RWPE2 (cell line): ENCODE data around the gene KRT76.

ENCODE experiments used
- ATAC-seq: fragments of 200-7000 bp; cut with Tn5 transposase; 3 replicates; pipeline ENCODE4 v1.9.1; 2021; ENCODE audit warnings: low read depth
- DNase-seq: peaks from one replicate; pipeline ENCODE4 v3.0.0-alpha.2; 2020; ENCODE audit warnings: low spot score
- H3K27ac ChIP-seq: fragments of 450-650 bp; 2 replicates; pipeline ENCODE4 v1.5.1; 2017; ENCODE audit warnings: mild to moderate bottlenecking; ENCODE audit not compliant: poor library complexity, severe bottlenecking
- H3K27me3 ChIP-seq: fragments of 250-450 bp; sonication (Bioruptor Pico); 2 replicates; pipeline ENCODE4 v1.5.1; 2021; ENCODE audit warnings: mild to moderate bottlenecking, moderate library complexity; ENCODE audit not compliant: insufficient read depth, poor library complexity, severe bottlenecking
- H3K36me3 ChIP-seq: fragments of 250-450 bp; sonication (Bioruptor Pico); 2 replicates; pipeline ENCODE4 v1.5.1; 2020; ENCODE audit warnings: low read depth, mild to moderate bottlenecking, moderate library complexity
- H3K4me1 ChIP-seq: fragments of 250-450 bp; sonication (Bioruptor Pico); 2 replicates; pipeline ENCODE4 v1.5.1; 2021; ENCODE audit warnings: mild to moderate bottlenecking, moderate library complexity; ENCODE audit not compliant: insufficient read depth, poor library complexity, severe bottlenecking
- H3K4me3 ChIP-seq: fragments of 250-450 bp; sonication (Bioruptor Pico); 2 replicates; pipeline ENCODE4 v1.5.1; 2021; ENCODE audit warnings: mild to moderate bottlenecking, moderate library complexity; ENCODE audit not compliant: severe bottlenecking
- H3K9me3 ChIP-seq: fragments of 250-450 bp; sonication (Bioruptor Pico); 2 replicates; pipeline ENCODE4 v1.5.1; 2021; ENCODE audit warnings: mild to moderate bottlenecking, moderate library complexity; ENCODE audit not compliant: severe bottlenecking
- CTCF ChIP-seq: fragments of 450-650 bp; IDR thresholded peaks from one replicate; pipeline ENCODE4 v1.5.1; 2017; ENCODE audit warnings: mild to moderate bottlenecking, moderate library complexity; ENCODE audit not compliant: poor library complexity, severe bottlenecking

The KRT76 gene

GRCh38 chr12:52776913-52777395 lies at the start of gene KRT76:
TSS of gene KRT76 (minus strand) at chr12:52777345. CDS start at chr12:52777291, 54 bp downstream.
- Histone ChIP-seq H3K9me3 (no peaks in the 10 kb centered on the region), H3K4me1 (no peaks in the 10 kb centered on the region), H3K4me3 (no peak within 1 kb of the TSS), H3K27me3 (peaks cover 8% of the 10 kb centered on the region), H3K36me3 (no peaks in the 10 kb centered on the region), H3K27ac (no peak within 1 kb of the TSS)
- no peak for TF ChIP-seq CTCF
- ATAC-seq (no peak), DNase-seq (no peak)

GRCh38 chr12:52825961-52826360 lies 48.8 kb upstream of the KRT76 start:
- no peak for DNase-seq
- no peak for TF ChIP-seq CTCF
- no peaks in the 10 kb centered on the region for H3K27me3 ChIP-seq
- H3K4me3 ChIP-seq: no peak overlapping the region
- H3K36me3 ChIP-seq: no peaks in the 10 kb centered on the region
- H3K27ac ChIP-seq: no peak overlapping the region
- no peaks in the 10 kb centered on the region for H3K9me3 ChIP-seq
- no peak for ATAC-seq
- no peaks in the 10 kb centered on the region for H3K4me1 ChIP-seq

GRCh38 chr12:52824741-52825410 lies 47.7 kb upstream of the KRT76 start:
- no peaks in the 10 kb centered on the region for H3K36me3 ChIP-seq
- no peak for TF ChIP-seq CTCF
- H3K4me1 ChIP-seq: no peaks in the 10 kb centered on the region
- no peaks in the 10 kb centered on the region for H3K27me3 ChIP-seq
- no peak overlapping the region for H3K4me3 ChIP-seq
- no peak for DNase-seq
- no peaks in the 10 kb centered on the region for H3K9me3 ChIP-seq
- no peak for ATAC-seq
- no peak overlapping the region for H3K27ac ChIP-seq

- TF ChIP-seq CTCF: no peak
- no peak overlapping the region for H3K4me3 ChIP-seq
- no peaks in the 10 kb centered on the region for H3K4me1 ChIP-seq
- no peaks in the 10 kb centered on the region for H3K27me3 ChIP-seq
- DNase-seq (no peak), ATAC-seq (no peak)
- no peak overlapping the region for H3K27ac ChIP-seq
- H3K36me3 ChIP-seq: no peaks in the 10 kb centered on the region
- no peaks in the 10 kb centered on the region for H3K9me3 ChIP-seq
These were observed 46.8 kb upstream of the KRT76 start for GRCh38 chr12:52823761-52824450.
